Measurements from ENCODE around the gene LYPD6B. TPM values are rescaled to one million over a fixed set of nuclear protein-coding genes. Genes with fewer than 3 reads are reported as not detected.

LYPD6B gene
- total and polyA plus RNA-seq, 4 donors = 0.13 to 0.59 (median 0.14) TPM

DNA sequence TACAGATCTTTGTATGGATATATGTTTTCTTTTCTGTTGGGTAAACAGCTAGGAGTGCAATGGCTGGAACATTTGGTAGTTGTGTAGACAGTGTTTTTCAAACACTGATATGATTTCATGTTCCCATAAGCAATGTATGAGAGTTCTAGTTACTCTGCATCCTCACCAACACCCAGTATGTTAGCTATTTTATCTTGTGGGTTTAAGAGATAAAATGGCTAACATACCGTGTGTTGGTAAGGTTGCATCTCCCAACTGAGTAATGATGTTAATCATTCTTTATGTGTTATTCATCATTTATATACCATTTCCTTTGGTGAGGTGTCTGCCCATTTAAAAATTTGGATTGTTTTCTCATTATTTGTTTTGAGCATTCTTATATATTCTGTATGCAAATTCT lies 65.7 kb downstream of the LYPD6B start (continued):
- TF ChIP-seq EGR1 (IDR thresholded peaks at IDR 0.05; ENCODE audit: low read depth in 2 of 2) (no peak), RAD21 (IDR thresholded peaks at IDR 0.05) (no peak)

- no peak overlapping the region for H3K27ac ChIP-seq (ENCODE audit: low read depth in 1 of 2, low read length in 2 of 2)
- H3K4me3 ChIP-seq (ENCODE audit: low read depth in 1 of 3, low read length in 3 of 3) = no peak overlapping the region
- H3K9me3 ChIP-seq (ENCODE audit: control insufficient read depth in 4 of 4, low read length in 3 of 4) = peaks cover 0 to 2% (median 0%) of the 10 kb centered on the region in 4 donors
- H3K27me3 ChIP-seq (ENCODE audit: control insufficient read depth in 4 of 4, insufficient read depth in 4 of 4, low read length in 3 of 4) = peaks cover 0 to 7% (median 0%) of the 10 kb centered on the region in 4 donors
- H3K4me1 ChIP-seq (ENCODE audit: control insufficient read depth in 4 of 4, insufficient read depth in 4 of 4, low read length in 3 of 4) = no peaks in the 10 kb centered on the region
- no peaks in the 10 kb centered on the region for H3K36me3 ChIP-seq (ENCODE audit: control insufficient read depth in 4 of 4, insufficient read depth in 3 of 4, low read depth in 1 of 4, low read length in 3 of 4)
- H3K9ac ChIP-seq (ENCODE audit: low read depth in 1 of 2, low read length in 2 of 2) = no peak overlapping the region
- DNase-seq (ENCODE audit: low spot score) = no peak
- TF ChIP-seq, protein P1, sequence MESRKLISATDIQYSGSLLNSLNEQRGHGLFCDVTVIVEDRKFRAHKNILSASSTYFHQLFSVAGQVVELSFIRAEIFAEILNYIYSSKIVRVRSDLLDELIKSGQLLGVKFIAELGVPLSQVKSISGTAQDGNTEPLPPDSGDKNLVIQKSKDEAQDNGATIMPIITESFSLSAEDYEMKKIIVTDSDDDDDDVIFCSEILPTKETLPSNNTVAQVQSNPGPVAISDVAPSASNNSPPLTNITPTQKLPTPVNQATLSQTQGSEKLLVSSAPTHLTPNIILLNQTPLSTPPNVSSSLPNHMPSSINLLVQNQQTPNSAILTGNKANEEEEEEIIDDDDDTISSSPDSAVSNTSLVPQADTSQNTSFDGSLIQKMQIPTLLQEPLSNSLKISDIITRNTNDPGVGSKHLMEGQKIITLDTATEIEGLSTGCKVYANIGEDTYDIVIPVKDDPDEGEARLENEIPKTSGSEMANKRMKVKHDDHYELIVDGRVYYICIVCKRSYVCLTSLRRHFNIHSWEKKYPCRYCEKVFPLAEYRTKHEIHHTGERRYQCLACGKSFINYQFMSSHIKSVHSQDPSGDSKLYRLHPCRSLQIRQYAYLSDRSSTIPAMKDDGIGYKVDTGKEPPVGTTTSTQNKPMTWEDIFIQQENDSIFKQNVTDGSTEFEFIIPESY (IDR thresholded peaks at IDR 0.05) = no peak
- no peak for TF ChIP-seq HNF4A (conservative IDR thresholded peaks at IDR 0.05)
- TF ChIP-seq MAX (IDR thresholded peaks at IDR 0.05) = no peak
- no peak for TF ChIP-seq RAD21 (IDR thresholded peaks at IDR 0.05)
- no peak for TF ChIP-seq YY1 (IDR thresholded peaks at IDR 0.05)
- no peak for TF ChIP-seq GABPA (IDR thresholded peaks at IDR 0.05 in 1 of 2, conservative IDR thresholded peaks at IDR 0.05 in 1 of 2)
- TF ChIP-seq FOXA1 (IDR thresholded peaks at IDR 0.05) = no peak
- TF ChIP-seq TAF1 (conservative IDR thresholded peaks at IDR 0.05) = no peak
- TF ChIP-seq ATF3 (IDR thresholded peaks at IDR 0.05) = no peak
- TF ChIP-seq, protein P2, sequence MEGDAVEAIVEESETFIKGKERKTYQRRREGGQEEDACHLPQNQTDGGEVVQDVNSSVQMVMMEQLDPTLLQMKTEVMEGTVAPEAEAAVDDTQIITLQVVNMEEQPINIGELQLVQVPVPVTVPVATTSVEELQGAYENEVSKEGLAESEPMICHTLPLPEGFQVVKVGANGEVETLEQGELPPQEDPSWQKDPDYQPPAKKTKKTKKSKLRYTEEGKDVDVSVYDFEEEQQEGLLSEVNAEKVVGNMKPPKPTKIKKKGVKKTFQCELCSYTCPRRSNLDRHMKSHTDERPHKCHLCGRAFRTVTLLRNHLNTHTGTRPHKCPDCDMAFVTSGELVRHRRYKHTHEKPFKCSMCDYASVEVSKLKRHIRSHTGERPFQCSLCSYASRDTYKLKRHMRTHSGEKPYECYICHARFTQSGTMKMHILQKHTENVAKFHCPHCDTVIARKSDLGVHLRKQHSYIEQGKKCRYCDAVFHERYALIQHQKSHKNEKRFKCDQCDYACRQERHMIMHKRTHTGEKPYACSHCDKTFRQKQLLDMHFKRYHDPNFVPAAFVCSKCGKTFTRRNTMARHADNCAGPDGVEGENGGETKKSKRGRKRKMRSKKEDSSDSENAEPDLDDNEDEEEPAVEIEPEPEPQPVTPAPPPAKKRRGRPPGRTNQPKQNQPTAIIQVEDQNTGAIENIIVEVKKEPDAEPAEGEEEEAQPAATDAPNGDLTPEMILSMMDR (IDR thresholded peaks at IDR 0.05; ENCODE audit: low read depth, low read length, missing input control) = no peak
- TF ChIP-seq HNF4G (IDR thresholded peaks at IDR 0.05) = no peak
- TF ChIP-seq SP1 (IDR thresholded peaks at IDR 0.05) = no peak
- no peak for TF ChIP-seq FOXA2 (IDR thresholded peaks at IDR 0.05)
- TF ChIP-seq RXRA (IDR thresholded peaks at IDR 0.05) = no peak
- TF ChIP-seq NR2F2 (IDR thresholded peaks at IDR 0.05) = no peak
- no peak for TF ChIP-seq EGR1 (IDR thresholded peaks at IDR 0.05; ENCODE audit: low read depth in 2 of 2)
- TF ChIP-seq JUND (IDR thresholded peaks at IDR 0.05) = no peak
- TF ChIP-seq, protein P3, sequence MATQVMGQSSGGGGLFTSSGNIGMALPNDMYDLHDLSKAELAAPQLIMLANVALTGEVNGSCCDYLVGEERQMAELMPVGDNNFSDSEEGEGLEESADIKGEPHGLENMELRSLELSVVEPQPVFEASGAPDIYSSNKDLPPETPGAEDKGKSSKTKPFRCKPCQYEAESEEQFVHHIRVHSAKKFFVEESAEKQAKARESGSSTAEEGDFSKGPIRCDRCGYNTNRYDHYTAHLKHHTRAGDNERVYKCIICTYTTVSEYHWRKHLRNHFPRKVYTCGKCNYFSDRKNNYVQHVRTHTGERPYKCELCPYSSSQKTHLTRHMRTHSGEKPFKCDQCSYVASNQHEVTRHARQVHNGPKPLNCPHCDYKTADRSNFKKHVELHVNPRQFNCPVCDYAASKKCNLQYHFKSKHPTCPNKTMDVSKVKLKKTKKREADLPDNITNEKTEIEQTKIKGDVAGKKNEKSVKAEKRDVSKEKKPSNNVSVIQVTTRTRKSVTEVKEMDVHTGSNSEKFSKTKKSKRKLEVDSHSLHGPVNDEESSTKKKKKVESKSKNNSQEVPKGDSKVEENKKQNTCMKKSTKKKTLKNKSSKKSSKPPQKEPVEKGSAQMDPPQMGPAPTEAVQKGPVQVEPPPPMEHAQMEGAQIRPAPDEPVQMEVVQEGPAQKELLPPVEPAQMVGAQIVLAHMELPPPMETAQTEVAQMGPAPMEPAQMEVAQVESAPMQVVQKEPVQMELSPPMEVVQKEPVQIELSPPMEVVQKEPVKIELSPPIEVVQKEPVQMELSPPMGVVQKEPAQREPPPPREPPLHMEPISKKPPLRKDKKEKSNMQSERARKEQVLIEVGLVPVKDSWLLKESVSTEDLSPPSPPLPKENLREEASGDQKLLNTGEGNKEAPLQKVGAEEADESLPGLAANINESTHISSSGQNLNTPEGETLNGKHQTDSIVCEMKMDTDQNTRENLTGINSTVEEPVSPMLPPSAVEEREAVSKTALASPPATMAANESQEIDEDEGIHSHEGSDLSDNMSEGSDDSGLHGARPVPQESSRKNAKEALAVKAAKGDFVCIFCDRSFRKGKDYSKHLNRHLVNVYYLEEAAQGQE (IDR thresholded peaks at IDR 0.05) = no peak
- WGBS = 74% methylated on average over 1 of the region's 1 CpG
Observed at GRCh38 chr2:149112068-149112467, 73.6 kb downstream of the LYPD6B start.
